GM18867 (cell line): ENCODE measurements around the gene PREB.

Source experiments
- ATAC-seq: cut with Tn5 transposase; IDR thresholded peaks from one replicate; pipeline ENCODE4 v1.9.1; 2021; ENCODE audit warnings: mild to moderate bottlenecking, moderate library complexity; ENCODE audit not compliant: unreplicated experiment

The PREB gene

GRCh38 chr2:27099334-27099955 is 35.0 kb downstream of the PREB start:
- ATAC-seq, result no peak

DNA sequence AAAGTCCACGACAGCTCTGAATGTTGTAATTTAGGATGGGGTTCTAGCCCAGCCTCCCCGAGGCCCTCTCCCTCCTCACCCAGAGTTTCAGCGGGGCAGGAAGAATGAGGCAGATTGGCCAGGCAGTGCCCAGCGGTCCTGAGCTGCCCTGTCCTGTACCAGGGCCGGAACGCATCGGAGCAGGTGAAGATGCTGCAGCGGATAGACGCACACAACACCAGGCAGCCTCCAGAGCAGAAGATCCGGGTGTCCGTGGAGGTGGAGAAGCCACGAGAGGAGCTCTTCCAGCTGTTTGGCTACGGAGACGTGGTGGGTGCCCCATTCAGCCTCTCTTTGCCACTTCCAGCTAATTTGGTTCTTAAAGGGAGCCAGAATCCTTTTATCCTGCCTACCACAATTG is 37.1 kb downstream of the PREB start:
- ATAC-seq, result no peak

DNA sequence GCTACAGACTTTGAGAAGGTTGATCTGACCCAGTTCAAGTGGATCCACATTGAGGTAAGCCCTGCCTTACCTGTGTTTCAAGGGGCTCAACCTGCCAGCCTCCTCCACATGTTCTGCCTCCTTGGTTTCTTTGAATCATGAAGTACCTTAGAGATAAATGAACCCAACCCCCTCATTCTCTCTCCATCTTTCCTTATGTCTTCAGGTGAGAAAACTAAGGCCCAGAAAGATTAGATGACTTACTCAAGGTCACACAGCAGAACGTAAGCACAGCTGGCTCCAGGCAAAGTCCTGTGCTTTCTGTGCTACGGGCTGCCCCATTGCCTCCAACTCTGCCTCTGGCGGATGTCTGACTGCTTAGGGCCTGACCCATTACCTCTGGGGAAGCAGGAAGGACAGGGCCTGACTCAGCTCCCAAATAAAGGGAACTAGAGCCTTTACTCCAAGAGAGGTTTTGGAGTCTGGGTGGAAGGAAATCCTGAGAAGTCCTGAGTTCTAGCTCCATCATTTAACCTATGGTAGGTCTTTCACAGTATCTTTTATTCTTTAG is 37.6 kb downstream of the PREB start:
- ATAC-seq, result no peak

GRCh38 chr2:27095745-27096651 is 38.4 kb downstream of the PREB start:
- no peak for ATAC-seq

GRCh38 chr2:27095427-27095744 is 39.0 kb downstream of the PREB start:
- no peak for ATAC-seq

DNA sequence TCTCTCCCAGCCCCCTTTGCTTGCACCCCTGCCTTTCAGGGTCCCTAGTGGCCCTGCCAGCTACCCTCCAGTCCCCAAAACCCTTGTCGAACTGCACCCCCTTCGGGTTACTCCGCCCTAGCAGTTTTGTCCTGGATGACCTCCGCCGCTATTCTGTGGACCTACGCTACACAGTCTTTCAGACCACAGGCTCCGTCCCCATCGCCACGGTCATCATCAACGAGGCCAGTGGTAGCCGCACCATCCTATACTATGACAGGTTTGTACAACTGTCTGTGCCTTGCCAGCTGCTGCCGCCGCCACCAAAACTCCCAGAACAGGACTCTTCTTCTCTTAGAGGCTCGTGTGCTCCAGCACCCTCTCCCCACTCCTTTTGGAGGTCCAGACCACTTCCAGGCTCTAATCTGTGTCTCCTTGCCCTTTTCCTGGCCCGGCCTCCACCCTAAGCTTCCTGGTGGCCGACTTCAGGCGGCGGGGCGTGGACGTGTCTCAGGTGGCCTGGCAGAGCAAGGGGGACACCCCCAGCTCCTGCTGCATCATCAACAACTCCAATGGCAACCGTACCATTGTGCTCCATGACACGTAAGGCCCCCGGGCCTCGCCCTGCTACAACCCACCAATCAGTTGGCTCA is 40.0 kb downstream of the PREB start:
- no peak for ATAC-seq

- ATAC-seq, result no peak
Measured at GRCh38 chr2:27093430-27094352, 40.7 kb downstream of the PREB start.

GRCh38 chr2:27092696-27093429 is 41.6 kb downstream of the PREB start:
- no peak for ATAC-seq

DNA sequence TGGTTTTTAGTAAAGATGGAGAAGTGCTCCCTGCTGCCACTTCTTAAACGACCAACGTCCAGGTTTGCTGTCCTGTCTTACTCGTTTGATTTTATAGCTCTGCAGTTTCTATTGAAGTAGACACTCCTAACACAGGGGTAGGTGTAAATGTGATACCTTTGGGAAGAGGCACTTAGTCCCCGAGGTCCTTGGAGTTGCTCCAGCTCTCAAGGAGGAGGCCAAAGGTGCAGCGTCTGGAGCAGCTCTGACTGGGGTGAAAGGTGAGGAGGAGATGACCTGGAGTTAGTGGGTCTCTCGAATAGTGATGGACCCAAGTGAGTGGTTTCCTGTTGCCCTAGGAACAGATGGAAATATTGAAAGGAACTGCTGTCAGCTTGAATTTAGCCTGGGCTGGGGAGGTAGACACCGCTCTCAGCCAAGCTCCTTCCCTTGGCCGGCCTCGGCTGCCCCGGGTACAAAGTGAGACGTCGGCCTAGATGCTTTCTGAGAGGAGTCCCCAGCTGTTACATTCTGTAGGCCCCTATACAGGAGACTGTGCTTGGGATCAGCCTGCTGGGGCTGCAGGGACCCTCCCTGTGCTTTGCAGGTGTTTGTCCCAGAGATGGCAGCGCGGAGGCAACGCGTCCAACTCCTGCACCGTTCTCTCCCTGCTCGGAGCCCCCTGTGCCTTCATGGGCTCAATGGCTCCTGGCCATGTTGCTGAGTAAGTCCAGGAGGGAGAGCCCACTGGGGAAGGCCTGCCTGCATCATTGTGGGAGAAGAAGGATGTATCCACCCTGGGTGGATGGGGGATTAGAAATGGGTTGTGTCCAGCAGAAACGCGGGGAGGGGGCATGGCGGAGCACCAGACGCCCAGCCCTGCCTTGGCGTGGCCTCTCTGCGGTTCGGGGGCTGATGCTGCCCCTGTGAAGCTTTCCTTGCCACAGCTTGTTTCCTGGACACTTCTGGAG is 42.4 kb downstream of the PREB start:
- ATAC-seq, result no peak

DNA sequence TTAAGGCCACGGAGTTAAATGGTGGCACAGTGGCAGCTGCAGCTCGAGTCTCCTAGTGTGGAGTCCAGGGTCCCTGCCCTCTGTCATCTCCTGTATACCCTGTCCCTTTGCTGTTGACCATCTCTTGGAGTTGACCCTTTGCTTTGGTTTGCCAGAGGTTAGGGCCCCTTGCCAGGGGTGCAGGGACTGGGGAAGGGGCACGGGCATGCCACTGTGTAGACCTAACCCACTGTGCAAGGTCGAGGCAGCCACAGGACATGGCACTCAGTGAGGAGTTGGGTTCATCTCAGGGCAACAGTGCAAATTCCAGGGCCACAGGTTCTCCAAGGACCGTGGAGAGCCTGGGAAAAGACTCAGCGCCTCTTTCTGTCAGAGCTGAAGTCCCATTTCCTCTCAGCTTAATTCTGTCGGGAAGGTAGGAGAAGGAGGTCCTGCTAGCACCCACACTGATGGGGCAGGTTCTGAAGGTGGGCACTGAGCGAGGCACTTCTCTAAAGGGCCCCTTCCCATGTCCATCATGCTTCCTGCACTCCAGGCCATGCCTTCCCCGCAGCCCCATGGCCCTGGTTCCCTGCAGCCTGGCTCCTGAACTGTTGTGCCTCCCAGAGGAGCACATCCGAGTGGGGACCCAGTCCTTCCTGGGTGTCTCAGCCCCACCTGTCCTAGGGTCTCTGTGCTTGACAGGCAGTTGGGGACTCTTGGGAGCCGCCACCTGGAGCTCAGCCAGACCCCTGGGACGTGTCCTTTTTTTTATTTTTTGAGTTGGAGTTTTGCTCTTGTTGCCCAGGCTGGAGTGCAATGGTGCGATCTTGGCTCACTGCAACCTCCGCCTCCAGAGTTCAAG is 45.1 kb downstream of the PREB start:
- no peak for ATAC-seq

- ATAC-seq, result no peak
Measured at GRCh38 chr2:27088634-27089033, 45.8 kb downstream of the PREB start.

DNA sequence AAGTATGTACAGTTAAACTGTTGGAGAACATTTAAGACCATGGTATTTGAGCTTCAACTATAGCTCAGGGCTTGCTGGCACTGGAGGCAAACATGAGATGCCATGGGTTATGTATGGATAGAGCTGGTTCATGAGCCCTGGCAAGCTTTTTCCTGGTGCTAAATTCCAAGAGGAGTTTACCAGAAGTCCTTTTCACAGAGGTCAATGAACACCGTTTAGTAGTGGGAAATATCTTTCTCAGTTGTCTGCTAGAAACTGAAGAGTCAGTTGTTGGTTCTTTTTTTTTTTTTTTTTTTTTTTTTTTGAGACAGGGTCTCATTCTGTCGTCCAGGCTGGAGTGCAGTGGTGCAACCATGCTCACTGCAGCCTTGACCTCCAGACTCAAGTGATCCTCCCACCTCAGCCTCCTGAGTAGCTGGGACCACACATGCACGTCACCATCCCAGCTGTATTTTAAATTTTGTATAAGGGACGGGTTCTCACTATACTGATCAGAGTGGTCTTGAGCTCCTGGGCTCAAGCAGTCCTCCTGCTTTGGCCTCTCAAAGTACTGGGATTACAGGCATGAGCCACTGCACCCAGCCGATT is 46.5 kb downstream of the PREB start:
- no peak for ATAC-seq

- ATAC-seq, result peak; percentile 6
Measured at GRCh38 chr2:27086724-27087593, 47.5 kb downstream of the PREB start, which contains the start of gene KHK. Gene KHK, plus strand, starts transcription at chr2:27086772. Its CDS starts 488 bp downstream, at chr2:27087260.

GRCh38 chr2:27086090-27086723 is 48.2 kb downstream of the PREB start:
- peak; percentile 78 for ATAC-seq

DNA sequence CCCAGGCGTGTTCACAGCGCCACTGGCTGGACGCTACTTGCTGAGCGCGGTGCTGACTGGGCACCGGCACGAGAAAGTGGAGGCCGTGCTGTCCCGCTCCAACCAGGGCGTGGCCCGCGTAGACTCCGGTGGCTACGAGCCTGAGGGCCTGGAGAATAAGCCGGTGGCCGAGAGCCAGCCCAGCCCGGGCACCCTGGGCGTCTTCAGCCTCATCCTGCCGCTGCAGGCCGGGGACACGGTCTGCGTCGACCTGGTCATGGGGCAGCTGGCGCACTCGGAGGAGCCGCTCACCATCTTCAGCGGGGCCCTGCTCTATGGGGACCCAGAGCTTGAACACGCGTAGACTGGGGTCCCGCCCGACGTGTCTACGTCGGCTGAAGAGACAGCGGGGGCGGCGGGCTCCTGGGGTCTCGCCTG is 48.8 kb downstream of the PREB start:
- peak; percentile 6 for ATAC-seq

DNA sequence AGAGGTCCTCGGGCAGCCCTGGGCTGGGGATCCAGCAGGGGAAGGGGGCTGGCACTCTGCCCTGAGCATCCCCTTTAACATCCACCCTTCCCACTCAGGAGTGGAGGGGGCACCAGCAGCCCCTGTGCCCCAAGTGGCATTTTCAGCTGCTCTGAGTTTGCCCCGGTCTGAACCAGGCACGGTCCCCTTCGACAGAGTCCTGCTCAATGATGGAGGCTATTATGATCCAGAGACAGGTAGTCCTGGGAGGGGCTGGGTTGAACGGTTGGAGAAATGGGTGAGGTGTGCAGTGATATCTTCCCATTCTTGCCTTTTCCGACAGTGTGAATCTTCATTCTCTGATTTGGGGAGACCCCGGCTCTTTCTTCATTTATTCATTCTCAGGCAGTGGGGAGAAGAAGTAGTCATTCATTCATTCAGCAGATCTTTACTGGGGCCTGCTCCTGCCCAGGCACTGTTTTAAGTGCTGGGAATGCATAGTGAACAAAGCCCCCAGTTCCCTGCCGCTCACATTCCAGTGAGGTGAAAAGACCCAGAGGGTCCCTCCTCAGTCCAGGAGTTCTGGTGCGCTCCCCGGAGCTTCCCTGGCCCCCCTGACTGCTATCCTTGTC is 49.3 kb downstream of the PREB start:
- no peak for ATAC-seq
